ENCODE measurements around the gene CACNA1B.

CACNA1B gene

GRCh38 chr9:137969008-137969407 lies 91.4 kb downstream of the CACNA1B start:
- no peak for DNase-seq

DNA sequence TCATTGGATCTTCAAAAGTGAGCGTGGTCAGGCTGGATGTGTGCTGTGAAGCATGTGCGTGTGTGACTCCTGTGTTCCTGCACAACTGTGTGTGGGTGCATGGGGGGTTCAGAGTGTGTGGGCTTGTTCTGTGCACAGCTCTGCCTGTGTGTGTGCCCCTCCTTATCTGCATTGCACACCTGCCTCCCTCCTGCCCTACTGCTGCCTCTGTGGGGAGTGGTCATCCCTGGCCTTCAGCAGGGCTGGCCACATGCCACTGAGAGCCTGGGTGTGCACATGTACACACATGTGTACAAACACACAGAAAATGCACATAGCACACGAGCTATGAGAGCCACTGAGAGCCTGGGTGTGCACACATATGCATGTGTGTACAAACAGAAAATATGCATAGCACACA lies 92.1 kb downstream of the CACNA1B start:
- DNase-seq = no peak

DNA sequence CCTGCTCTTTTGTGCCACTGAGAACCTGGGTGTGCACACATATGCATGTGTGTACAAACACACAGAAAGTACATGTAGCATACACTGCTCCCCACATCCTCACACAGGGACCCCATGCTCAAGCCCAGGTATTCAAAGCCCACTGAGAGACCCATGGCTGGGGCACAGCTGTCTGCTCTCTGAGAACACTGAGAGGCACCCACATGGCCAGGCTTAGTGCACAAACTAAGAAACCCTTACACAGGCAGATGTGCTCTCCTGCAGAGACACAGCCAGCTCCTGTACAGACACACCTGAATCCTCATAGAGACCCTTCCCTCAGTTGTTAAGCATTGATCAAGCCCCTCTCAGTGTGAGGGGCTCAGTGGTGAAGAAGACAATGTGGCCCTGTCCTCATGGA lies 92.5 kb downstream of the CACNA1B start:
- no peak for DNase-seq

GRCh38 chr9:137970686-137971476 lies 93.3 kb downstream of the CACNA1B start:
- no peak for DNase-seq

DNA sequence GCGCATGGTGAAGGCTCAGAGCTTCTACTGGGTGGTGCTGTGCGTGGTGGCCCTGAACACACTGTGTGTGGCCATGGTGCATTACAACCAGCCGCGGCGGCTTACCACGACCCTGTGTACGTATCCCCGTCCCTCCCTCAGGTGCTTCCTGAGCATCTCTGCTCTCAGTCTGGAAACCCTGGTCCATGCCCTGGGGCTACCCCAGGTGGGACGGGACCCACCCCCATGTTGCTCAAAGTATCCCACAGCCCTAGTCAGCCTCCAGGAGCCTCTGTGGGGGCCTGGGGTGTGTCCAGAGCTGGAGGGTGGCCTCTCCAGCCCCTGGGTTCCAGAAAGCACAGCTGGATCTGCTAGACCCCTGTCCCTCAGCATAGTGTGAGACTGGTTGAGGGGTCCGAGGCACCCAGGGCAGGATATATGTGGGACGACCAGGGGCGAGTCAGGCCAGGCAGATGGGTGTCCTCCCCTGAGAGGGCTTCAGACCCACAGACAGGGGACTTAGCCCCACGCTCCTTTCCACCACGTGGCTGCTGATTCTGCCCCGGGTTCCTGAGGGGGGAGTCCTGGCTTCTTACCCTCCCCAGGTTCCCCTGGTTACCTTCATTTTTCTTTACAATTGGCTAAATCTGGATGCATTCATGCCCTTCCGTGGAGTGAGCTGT lies 94.0 kb downstream of the CACNA1B start:
- DNase-seq = no peak

DNA sequence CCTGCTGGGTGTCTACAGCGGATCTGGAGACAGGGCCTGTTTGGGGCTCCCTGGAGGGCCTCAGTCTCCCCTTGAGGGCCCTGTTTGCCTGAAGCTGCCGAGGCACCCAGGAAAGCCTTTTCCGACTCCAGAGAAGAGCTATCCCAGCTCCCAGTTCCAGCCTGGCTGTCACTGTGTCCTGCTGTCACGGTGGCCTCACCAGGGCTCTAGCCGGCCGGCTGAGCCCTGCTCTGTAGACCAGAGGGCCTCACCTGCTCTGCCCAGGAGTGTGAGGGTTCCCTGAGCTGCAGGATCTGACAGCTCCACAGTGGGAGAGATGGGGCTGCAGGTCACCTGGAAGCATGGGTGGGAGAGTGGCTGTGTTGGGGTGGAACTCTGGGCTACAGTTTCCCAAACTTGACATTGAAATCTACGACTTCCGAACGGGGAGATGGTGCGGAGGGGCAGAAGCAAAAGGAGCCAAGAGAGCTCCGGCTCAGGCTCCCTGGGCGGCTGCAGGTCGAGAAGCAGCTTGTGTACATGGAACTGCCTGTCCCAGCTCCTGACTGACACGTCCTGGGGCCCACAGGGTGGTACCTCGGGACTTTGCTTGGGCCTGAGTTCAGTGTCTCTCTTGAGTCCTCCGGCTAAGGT lies 94.9 kb downstream of the CACNA1B start:
- DNase-seq = no peak

DNA sequence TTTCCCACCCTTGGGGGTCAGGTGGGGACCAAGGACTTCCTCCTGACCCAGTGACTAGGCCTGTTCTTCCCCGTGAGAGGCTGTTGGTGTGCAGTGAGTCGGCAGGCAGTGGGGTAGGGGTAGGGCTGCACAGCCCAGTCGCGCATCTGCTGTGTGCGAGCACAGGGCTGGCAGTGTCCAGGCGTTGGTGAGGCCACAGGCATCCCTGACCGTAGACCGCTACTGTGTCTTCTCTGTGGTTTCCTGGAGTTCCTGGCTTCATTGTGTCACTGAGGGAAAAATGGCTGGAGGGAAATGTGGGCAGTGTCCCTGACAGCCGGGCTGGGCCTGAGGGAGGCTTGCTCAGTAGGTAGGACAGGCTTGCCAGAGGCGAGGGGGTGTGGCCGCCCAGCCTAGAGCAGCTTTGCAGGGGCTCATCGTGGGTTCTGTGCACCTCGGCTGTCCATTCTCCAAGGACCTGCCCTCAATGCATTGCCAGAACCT lies 95.4 kb downstream of the CACNA1B start:
- no peak for DNase-seq

GRCh38 chr9:137973829-137974416 lies 96.3 kb downstream of the CACNA1B start:
- DNase-seq = no peak

- no peak for DNase-seq
These were observed 97.4 kb downstream of the CACNA1B start for GRCh38 chr9:137974746-137975526.

DNA sequence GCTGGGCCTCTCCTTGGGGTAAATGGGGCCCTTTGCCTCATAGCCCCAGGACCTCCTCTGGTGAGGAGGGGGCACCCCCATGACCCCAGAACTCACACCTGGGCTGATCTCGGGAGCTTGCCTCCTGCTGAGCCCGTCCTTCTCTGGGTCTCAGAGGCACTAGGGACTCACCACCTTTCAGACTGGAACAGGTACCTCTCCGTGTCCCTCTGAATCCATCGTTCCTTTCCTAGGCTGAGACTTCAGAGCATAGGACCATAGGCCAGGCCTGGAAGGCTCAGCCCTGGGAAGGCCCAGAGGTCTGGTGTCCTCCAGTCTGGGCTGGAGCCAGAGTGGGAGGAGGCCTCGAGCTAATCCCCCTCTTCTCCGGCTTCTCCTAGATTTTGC lies 97.9 kb downstream of the CACNA1B start:
- no peak for DNase-seq

DNA sequence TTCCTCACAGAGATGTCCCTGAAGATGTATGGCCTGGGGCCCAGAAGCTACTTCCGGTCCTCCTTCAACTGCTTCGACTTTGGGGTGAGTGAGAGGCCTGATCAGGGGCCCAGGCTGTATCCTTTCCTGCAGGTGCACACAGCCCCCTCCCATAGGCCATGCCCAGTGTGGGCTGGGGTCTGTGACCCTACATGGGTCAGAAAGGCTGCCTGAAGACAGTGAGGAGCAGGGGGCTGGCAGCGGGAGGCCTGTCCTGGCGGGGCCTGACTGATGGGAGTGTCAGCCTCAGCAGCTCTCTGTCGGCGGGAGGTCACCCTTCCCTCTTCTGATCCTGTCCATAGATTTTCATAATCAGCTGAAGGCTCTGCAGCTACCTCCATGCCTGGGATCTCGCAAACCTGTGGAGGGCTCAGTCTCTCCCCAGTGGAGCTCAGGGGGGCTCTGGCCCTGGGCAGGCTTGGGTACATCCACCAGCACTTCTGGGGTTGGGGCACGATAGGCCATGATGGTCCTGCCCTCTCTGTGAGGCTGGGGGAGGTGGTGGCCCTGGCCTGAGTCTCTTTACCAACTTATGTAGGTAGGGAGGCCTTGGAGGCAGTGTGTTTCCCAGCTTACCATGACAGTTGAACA lies 98.5 kb downstream of the CACNA1B start:
- DNase-seq = no peak

DNA sequence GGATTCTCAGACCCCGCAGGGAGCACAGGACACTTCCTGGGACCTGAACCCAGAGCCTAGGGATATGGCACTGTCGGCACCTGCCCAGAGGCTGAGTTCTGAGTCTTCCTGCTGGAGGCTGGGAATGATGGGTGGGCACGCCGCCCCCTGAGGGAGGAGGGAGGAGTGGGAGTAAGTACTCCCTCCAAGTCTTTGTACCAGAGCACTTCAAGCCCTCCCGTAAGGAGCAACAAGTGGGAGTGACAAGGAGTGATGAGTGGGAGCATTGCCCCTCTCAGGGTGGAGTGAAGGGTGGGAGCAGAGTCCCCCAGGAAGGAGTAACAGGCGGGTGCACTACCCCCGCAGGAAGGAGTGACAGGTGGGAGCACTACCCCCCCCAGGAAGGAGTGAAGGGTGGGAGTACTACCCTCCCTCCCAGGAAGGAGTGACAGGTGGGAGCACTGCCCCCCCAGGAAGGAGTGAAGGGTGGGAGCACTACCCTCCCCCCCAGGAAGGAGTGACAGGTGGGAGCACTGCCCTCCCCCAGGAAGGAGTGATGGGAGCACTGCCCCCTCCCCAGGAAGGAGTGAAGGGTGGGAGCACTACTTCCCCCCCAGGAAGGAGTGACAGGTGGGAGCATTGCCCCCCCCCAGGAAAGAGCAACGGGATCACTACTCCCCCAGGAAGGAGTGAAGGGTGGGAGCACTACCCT lies 100.1 kb downstream of the CACNA1B start:
- no peak for DNase-seq

GRCh38 chr9:137978262-137978714 lies 100.7 kb downstream of the CACNA1B start:
- no peak for DNase-seq

DNA sequence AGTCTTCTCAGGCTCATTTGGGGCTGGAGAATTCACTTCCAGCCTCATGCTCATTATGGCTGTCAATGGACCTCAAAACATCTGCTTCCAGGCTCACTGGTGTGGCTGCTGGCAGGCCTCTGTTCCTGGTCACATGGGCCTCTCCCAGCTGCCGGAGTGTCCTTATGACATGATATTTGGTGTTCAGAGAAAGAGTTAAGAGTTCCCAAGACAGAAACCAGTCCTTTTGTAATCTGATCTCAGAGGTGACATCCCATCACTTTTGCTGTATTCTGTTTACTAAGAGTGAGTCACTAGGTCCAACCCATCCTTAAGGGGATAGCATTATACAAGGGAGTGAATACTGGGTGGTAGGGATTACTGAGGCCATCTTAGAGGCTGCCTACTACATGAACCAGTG lies 104.6 kb downstream of the CACNA1B start:
- no peak for DNase-seq

- no peak for DNase-seq
These were observed 106.4 kb downstream of the CACNA1B start for GRCh38 chr9:137984005-137984404.

DNA sequence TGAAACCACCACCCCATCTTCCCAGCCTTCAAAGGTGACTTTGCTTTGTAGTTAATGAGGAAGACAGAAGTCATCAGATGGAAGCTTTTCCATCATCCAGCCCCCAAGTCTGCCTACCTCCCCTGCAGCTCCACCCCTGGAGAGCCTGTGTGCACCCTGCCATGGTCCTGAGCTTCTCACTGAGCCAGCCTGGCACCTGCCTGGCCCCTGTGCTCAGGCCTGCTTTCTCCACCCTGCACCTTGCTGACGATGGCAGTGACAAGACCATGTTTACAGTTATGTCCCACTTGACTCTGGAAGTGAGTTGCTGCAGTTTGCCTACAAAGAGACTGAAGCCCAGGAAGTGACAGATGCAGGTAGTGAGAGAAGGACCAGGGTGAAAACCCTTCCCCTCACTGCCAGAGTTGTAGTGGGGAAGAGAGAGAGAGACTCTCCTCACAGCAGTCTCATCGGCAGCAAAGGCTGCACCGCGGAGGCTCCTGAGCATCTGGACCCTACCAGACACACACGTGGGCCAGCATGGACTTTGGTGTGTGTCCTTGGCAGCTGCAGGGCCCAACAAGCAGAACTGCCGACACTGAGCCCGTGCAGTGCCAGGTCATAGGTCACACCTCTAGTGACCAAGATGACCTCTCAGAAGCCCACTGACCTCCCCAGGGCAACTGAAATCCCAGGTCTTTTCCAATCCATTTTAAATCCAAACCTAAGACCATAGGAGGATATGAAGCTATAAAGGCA lies 107.1 kb downstream of the CACNA1B start:
- no peak for DNase-seq

- DNase-seq = no peak
These were observed 108.1 kb downstream of the CACNA1B start for GRCh38 chr9:137985637-137986071.

DNA sequence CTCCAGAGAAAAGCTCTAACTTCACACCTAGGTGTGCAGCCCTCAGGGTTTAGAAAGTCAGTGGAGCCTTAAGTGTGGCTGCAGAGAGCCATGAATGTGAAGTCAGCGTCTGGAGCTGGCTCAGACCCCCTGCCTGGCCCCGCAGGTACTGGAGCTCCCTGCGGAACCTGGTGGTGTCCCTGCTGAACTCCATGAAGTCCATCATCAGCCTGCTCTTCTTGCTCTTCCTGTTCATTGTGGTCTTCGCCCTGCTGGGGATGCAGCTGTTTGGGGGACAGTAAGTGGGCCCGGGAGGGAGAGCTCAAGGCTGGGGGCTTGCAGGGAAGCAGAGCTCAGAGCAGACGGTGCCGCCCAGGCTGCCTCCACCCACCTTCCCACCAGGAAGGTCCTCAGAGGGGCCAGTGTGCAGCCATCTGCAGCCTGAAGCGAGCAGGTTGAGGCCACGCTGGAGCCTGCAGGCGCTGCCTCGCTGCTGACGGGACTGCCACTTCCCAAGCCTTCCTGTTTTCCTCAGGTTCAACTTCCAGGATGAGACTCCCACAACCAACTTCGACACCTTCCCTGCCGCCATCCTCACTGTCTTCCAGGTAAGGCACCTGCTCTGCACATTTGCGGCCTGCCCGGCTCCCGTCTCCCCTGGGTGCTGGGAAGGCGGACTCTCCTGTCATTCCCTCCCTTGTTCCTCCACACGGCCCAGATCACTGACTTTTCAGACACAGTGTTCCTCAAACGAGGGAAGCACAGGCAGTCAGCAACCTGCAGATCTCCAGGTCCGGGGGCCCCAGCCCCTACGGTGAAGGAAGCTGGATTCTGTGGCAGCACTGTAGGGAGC lies 108.9 kb downstream of the CACNA1B start:
- DNase-seq = no peak

- no peak for DNase-seq
These were observed 109.9 kb downstream of the CACNA1B start for GRCh38 chr9:137987244-137988030.

Data from hippocampal formation (tissue), 2 donors.